Endothelial cell of umbilical vein (primary cell): ENCODE measurements around the gene ARHGDIB.

ENCODE experiments used
- EZH2 ChIP-seq: IDR thresholded peaks from 2 replicates; pipeline ENCODE4 v1.6.1; 2012; ENCODE audit warnings: borderline replicate concordance, low read depth, mild to moderate bottlenecking, moderate library complexity, low read length, inconsistent platforms; ENCODE audit not compliant: severe bottlenecking
- GATA2 ChIP-seq: IDR thresholded peaks from 2 replicates; pipeline ENCODE4 v1.7.0; 2011; ENCODE audit warnings: low read depth, mild to moderate bottlenecking, moderate library complexity, mixed read lengths, low read length; ENCODE audit not compliant: insufficient read length, insufficient read depth
- POLR2A ChIP-seq: IDR thresholded peaks from 2 replicates; pipeline ENCODE4 v1.6.1; 2012; ENCODE audit warnings: low read depth, mild to moderate bottlenecking, control low read depth, low read length
- POLR2AphosphoS5 ChIP-seq: IDR thresholded peaks from 2 replicates; pipeline ENCODE4 v1.6.1; 2012; ENCODE audit warnings: low read depth, mild to moderate bottlenecking, control low read depth, low read length, moderate library complexity; ENCODE audit not compliant: insufficient read depth
- TF ChIP-seq, protein P1 (sequence below), 2 donors: IDR thresholded peaks; 1 replicate in 1 of 2; 2 replicates in 1 of 2; pipeline ENCODE4 v1.5.1; 2011; ENCODE audit warnings: low read length in 2 of 2, mild to moderate bottlenecking in 2 of 2, moderate library complexity in 2 of 2, control low read depth in 1 of 2, inconsistent platforms in 1 of 2, low read depth in 1 of 2; ENCODE audit not compliant: insufficient read depth in 1 of 2; ENCODE audit errors: extremely low read depth in 1 of 2

DNA sequence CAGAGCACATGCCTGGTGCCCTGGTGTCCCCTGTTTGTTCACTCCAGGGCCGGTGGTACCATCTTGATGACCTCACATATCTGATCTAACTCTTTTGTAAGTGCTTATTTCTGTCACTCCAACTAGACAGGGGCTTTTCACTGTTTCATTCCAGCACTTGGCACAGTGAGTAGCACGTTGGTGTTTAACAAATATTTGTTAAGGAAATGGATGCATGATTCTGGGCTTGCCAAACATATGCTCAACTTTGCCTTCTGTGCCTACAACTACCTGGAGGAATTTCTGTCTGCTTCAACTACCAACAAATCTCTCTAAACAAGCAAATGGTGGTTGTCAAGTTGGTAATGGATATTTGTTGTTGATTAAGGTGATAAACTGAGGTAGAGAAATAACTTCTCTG, 43.0 kb upstream of the ARHGDIB start:
- TF ChIP-seq, protein P1, sequence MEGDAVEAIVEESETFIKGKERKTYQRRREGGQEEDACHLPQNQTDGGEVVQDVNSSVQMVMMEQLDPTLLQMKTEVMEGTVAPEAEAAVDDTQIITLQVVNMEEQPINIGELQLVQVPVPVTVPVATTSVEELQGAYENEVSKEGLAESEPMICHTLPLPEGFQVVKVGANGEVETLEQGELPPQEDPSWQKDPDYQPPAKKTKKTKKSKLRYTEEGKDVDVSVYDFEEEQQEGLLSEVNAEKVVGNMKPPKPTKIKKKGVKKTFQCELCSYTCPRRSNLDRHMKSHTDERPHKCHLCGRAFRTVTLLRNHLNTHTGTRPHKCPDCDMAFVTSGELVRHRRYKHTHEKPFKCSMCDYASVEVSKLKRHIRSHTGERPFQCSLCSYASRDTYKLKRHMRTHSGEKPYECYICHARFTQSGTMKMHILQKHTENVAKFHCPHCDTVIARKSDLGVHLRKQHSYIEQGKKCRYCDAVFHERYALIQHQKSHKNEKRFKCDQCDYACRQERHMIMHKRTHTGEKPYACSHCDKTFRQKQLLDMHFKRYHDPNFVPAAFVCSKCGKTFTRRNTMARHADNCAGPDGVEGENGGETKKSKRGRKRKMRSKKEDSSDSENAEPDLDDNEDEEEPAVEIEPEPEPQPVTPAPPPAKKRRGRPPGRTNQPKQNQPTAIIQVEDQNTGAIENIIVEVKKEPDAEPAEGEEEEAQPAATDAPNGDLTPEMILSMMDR (IDR thresholded peaks at IDR 0.05; ENCODE audit: extremely low read depth in 1 of 2, insufficient read depth in 1 of 2, low read depth in 1 of 2, low read length in 2 of 2), result no peak
- TF ChIP-seq POLR2A, result no peak
- TF ChIP-seq GATA2, result no peak
- TF ChIP-seq POLR2AphosphoS5, result no peak
- no peak for TF ChIP-seq EZH2
